Smooth muscle cell (in vitro differentiated cells): ENCODE results near the gene CNTNAP2. TPM values are rescaled to one million over a fixed set of nuclear protein-coding genes. Genes with fewer than 3 reads are reported as not detected.

Experiments used
- DNase-seq: peaks from one replicate; lab custom pipeline; 2025; ENCODE audit not compliant: unreplicated experiment; lab: John Stamatoyannopoulos, UW
- H2AFZ ChIP-seq: fragments of 200-600 bp; sonication (generic); 2 replicates; pipeline ENCODE4 v1.6.0; 2016; ENCODE audit warnings: antibody characterized with exemption, low read depth, mild to moderate bottlenecking
- H3F3A ChIP-seq: fragments of 200-600 bp; sonication (generic); 2 replicates; pipeline ENCODE4 v1.6.0; 2017; ENCODE audit warnings: antibody characterized with exemption, low read depth
- H3K27ac ChIP-seq: fragments of 200-600 bp; sonication (generic); 2 replicates; pipeline ENCODE4 v1.5.1; 2016; ENCODE audit warnings: low read depth, mild to moderate bottlenecking
- H3K27me3 ChIP-seq: fragments of 200-600 bp; sonication (generic); 2 replicates; pipeline ENCODE4 v1.6.1; 2016; ENCODE audit warnings: low read depth, mild to moderate bottlenecking
- H3K36me3 ChIP-seq: fragments of 200-600 bp; sonication (generic); 2 replicates; pipeline ENCODE4 v1.5.1; 2016; ENCODE audit warnings: low read depth
- H3K4me1 ChIP-seq: fragments of 200-600 bp; sonication (generic); 2 replicates; pipeline ENCODE4 v1.5.1; 2016; ENCODE audit warnings: low read depth
- H3K4me2 ChIP-seq: fragments of 200-600 bp; sonication (generic); 2 replicates; pipeline ENCODE4 v1.6.0; 2016; ENCODE audit warnings: mild to moderate bottlenecking
- H3K4me3 ChIP-seq: fragments of 200-600 bp; sonication (generic); 2 replicates; pipeline ENCODE4 v1.5.1; 2016; ENCODE audit warnings: mild to moderate bottlenecking
- H3K79me2 ChIP-seq: fragments of 200-600 bp; sonication (generic); 2 replicates; pipeline ENCODE4 v1.6.0; 2016; ENCODE audit warnings: low read depth, mild to moderate bottlenecking
- H3K9ac ChIP-seq: fragments of 200-600 bp; sonication (generic); 2 replicates; pipeline ENCODE4 v1.6.0; 2016; ENCODE audit warnings: low read depth
- H3K9me3 ChIP-seq: fragments of 200-600 bp; sonication (generic); replicated peaks from 2 replicates; pipeline ENCODE4 v1.5.1; 2016; ENCODE audit warnings: low read depth
- H4K20me1 ChIP-seq: fragments of 200-600 bp; sonication (generic); 2 replicates; pipeline ENCODE4 v1.6.0; 2016; ENCODE audit warnings: low read depth
- WGBS: methylation state at CpG from one replicate; pipeline ENCODE4 v1.1.7; 2016; ENCODE audit warnings: low lambda C conversion rate; 5-methylcytosine and 5-hydroxymethylcytosine counted together
- polyA plus RNA-seq: library from polyadenylated mRNA; unstranded; fragments of >200 nt; fragmentation: Nextera tagmentation; extraction: Ambion mirVana; gene quantifications from 2 replicates; pipeline ENCODE4 v1.2.1, GENCODE V29; 2016
- total RNA-seq: library from RNA; depleted of rRNA; stranded (reverse); fragments of >200 nt; gene quantifications from 2 replicates; pipeline ENCODE4 v1.2.3, GENCODE V29; 2014
- TF ChIP-seq, protein P1 (sequence below): fragments of 200-600 bp; sonication (generic); IDR thresholded peaks from 2 replicates; pipeline ENCODE4 v1.5.1; 2017; ENCODE audit warnings: borderline replicate concordance, mild to moderate bottlenecking, antibody characterized with exemption; ENCODE audit not compliant: insufficient read depth, poor library complexity, severe bottlenecking

The CNTNAP2 gene
- total and polyA plus RNA-seq, 2 experiments from 2014 or later: 1.7 to 9.0 TPM

DNA sequence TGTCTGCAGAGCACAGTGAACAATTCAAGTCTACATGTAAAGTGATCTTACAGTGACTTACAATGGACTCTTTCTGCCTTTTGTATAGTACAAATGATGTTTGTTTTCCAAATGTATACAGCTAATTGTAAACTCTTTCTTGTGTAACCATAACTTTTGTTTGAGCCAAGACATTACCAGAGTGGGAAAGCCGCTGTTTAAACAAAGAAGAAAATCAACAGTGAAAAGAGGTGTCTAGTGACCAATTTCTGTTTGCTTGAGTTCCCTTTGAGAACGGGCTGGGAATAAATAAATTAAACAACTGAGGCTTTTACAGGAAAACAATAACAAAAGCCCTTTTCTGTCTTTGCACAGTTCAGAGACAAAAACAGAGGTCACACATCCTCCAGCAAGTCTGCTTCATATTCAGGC is 1163.4 kb downstream of the CNTNAP2 start:
- TF ChIP-seq, protein P1, sequence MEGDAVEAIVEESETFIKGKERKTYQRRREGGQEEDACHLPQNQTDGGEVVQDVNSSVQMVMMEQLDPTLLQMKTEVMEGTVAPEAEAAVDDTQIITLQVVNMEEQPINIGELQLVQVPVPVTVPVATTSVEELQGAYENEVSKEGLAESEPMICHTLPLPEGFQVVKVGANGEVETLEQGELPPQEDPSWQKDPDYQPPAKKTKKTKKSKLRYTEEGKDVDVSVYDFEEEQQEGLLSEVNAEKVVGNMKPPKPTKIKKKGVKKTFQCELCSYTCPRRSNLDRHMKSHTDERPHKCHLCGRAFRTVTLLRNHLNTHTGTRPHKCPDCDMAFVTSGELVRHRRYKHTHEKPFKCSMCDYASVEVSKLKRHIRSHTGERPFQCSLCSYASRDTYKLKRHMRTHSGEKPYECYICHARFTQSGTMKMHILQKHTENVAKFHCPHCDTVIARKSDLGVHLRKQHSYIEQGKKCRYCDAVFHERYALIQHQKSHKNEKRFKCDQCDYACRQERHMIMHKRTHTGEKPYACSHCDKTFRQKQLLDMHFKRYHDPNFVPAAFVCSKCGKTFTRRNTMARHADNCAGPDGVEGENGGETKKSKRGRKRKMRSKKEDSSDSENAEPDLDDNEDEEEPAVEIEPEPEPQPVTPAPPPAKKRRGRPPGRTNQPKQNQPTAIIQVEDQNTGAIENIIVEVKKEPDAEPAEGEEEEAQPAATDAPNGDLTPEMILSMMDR: no peak
- no peaks in the 10 kb centered on the region for H3K9me3 ChIP-seq
- H4K20me1 ChIP-seq: no peaks in the 10 kb centered on the region
- no peaks in the 10 kb centered on the region for H3K27me3 ChIP-seq
- no peaks in the 10 kb centered on the region for H3K4me1 ChIP-seq
- no peak overlapping the region for H2AFZ ChIP-seq
- no peaks in the 10 kb centered on the region for H3F3A ChIP-seq
- H3K27ac ChIP-seq: no peak overlapping the region
- DNase-seq: no peak
- H3K4me3 ChIP-seq: no peak overlapping the region
- no peak overlapping the region for H3K9ac ChIP-seq
- no peaks in the 10 kb centered on the region for H3K36me3 ChIP-seq
- no peaks in the 10 kb centered on the region for H3K79me2 ChIP-seq
- H3K4me2 ChIP-seq: no peak overlapping the region
- 70% methylated on average over 2 of the region's 2 CpGs for WGBS

DNA sequence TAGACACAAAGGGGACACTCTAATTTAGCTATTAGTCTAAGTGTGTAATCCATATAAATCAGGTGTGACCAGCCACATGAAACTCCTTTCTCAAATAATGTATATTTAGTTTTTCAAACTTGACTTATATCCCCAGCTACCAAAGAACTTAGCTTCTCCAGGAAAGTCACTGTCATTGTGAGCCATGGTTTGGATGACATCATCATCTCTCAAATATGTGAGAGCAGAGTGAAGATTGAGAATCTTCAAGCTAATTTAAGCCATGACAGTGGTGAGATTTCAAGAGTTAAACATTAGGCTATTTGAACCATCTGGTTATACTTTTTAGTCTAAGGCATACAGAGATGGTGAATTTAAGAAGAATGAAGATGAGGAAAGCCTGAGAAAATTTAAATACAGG is 1165.6 kb downstream of the CNTNAP2 start:
- H4K20me1 ChIP-seq: no peaks in the 10 kb centered on the region
- no peak overlapping the region for H2AFZ ChIP-seq
- no peak overlapping the region for H3K9ac ChIP-seq
- H3F3A ChIP-seq: no peaks in the 10 kb centered on the region
- H3K27me3 ChIP-seq: no peaks in the 10 kb centered on the region
- DNase-seq: no peak
- H3K4me3 ChIP-seq: no peak overlapping the region
- H3K4me2 ChIP-seq: no peak overlapping the region
- no peaks in the 10 kb centered on the region for H3K4me1 ChIP-seq
- H3K79me2 ChIP-seq: no peaks in the 10 kb centered on the region
- no peaks in the 10 kb centered on the region for H3K9me3 ChIP-seq
- TF ChIP-seq, protein P1: no peak
- H3K36me3 ChIP-seq: no peaks in the 10 kb centered on the region
- no peak overlapping the region for H3K27ac ChIP-seq

DNA sequence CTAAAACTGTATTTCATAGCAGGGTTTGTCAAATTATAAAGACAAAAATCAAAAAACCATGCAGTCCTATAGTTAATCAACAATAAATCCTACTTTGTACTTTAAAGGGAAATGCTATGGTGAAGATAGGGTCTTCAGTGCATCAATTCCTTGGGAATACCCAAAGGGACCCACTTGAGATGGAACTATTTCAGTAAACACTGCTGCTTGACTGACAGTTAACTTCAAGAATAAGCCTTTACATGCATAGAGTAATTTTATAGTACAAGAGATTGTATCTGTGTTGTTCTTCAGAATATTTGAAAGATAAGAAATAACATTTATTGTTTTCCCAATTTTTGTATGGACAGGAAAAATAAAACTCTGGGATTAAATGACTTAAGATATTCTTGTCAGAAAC is 1179.6 kb downstream of the CNTNAP2 start:
- no peak overlapping the region for H3K9ac ChIP-seq
- no peak overlapping the region for H3K4me3 ChIP-seq
- no peak overlapping the region for H3K27ac ChIP-seq
- TF ChIP-seq, protein P1: no peak
- H2AFZ ChIP-seq: no peak overlapping the region
- no peaks in the 10 kb centered on the region for H4K20me1 ChIP-seq
- no peaks in the 10 kb centered on the region for H3K9me3 ChIP-seq
- H3K79me2 ChIP-seq: no peaks in the 10 kb centered on the region
- no peak overlapping the region for H3K4me2 ChIP-seq
- H3K4me1 ChIP-seq: no peaks in the 10 kb centered on the region
- no peaks in the 10 kb centered on the region for H3K27me3 ChIP-seq
- no peaks in the 10 kb centered on the region for H3K36me3 ChIP-seq
- DNase-seq: no peak
- no peaks in the 10 kb centered on the region for H3F3A ChIP-seq

- Histone ChIP-seq H3K27me3 (no peaks in the 10 kb centered on the region), H3K79me2 (no peaks in the 10 kb centered on the region), H3K4me1 (no peaks in the 10 kb centered on the region), H3K9ac (no peak overlapping the region), H3K36me3 (no peaks in the 10 kb centered on the region), H4K20me1 (no peaks in the 10 kb centered on the region), H3K4me2 (no peak overlapping the region), H2AFZ (no peak overlapping the region), H3K27ac (no peak overlapping the region), H3K4me3 (no peak overlapping the region), H3K9me3 (no peaks in the 10 kb centered on the region), H3F3A (no peaks in the 10 kb centered on the region)
- WGBS: 57% methylated on average over 1 of the region's 1 CpG
- TF ChIP-seq, protein P1: no peak
- DNase-seq: no peak
Measured at GRCh38 chr7:147296986-147297385, 1180.4 kb downstream of the CNTNAP2 start.
